ENCODE results near the gene CTRB2. TPM values are rescaled to one million over a fixed set of nuclear protein-coding genes. Genes with fewer than 3 reads are reported as not detected.

CTRB2 gene
- total RNA-seq, 2 experiments from 2014 or later: not detected

DNA sequence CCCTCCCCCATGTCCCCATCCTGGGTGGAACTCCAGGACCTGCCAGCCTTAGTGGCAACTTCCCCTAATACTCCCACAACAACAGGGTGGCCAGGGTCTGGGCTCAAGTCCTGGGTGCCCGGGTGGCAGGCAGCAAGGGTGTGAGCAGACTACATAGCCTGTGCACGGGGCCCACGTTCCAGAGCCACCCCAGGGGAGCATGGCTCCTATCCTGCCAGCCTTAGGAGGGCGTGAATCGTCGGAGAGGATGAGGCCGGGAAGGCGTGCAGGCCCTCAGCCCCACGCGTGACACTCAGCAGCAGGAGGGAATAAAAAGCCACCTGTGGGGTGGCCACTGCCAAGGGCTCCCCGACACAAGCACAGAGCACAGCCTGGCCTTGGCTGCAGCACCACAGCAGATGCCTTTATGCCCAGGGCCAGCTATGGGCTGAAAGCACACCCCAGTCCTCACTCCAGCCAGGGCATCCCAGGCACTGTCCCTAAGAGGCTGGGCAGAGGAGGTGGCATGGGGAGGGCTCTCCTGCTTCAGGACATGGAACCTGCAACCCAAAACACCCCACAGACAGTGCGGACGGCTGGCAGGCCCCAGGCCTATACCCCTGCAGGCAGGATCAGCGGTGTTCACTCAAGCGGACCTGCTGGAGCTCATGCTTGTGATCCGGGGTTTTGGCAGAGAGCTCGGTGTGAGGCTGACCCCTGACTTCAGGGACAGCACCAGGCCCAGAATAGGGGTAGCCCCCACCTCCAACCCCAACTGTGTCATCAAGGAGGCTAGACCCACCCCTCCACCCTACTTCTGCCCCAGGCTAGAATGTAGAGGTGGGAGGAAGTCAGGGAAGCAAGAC is 41.8 kb upstream of the CTRB2 start:
- CTCF ChIA-PET (ENCODE audit: unreplicated experiment): no interaction called here
- Histone ChIP-seq H3K79me2 (ENCODE audit: insufficient read depth, low read depth, low read length) (no peaks in the 10 kb centered on the region), H4K20me1 (ENCODE audit: insufficient read depth, low read length) (no peaks in the 10 kb centered on the region), H3K9me2 (ENCODE audit: insufficient read depth, low read length) (no peaks in the 10 kb centered on the region), H3K36me3 (ENCODE audit: insufficient read depth, low read length) (no peaks in the 10 kb centered on the region), H3K9me3 (ENCODE audit: low read length) (no peaks in the 10 kb centered on the region), H3K4me3 (ENCODE audit: low read depth, low read length, poor library complexity, severe bottlenecking) (no peak overlapping the region), H2AFZ (ENCODE audit: low read length) (no peak overlapping the region), H3K4me2 (ENCODE audit: low read length) (no peak overlapping the region), H3K4me1 (ENCODE audit: insufficient read depth, low read length, poor library complexity, severe bottlenecking) (peaks cover 30% of the 10 kb centered on the region), H3K27ac (ENCODE audit: low read depth, low read length, poor library complexity, severe bottlenecking) (no peak overlapping the region)
- BruUV-seq (replicated peaks): no TSS peak
- TF ChIP-seq EZH2phosphoT487 (IDR thresholded peaks at IDR 0.05; ENCODE audit: borderline replicate concordance, low read depth, low read length): no peak
- TF ChIP-seq, protein P1, sequence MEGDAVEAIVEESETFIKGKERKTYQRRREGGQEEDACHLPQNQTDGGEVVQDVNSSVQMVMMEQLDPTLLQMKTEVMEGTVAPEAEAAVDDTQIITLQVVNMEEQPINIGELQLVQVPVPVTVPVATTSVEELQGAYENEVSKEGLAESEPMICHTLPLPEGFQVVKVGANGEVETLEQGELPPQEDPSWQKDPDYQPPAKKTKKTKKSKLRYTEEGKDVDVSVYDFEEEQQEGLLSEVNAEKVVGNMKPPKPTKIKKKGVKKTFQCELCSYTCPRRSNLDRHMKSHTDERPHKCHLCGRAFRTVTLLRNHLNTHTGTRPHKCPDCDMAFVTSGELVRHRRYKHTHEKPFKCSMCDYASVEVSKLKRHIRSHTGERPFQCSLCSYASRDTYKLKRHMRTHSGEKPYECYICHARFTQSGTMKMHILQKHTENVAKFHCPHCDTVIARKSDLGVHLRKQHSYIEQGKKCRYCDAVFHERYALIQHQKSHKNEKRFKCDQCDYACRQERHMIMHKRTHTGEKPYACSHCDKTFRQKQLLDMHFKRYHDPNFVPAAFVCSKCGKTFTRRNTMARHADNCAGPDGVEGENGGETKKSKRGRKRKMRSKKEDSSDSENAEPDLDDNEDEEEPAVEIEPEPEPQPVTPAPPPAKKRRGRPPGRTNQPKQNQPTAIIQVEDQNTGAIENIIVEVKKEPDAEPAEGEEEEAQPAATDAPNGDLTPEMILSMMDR (conservative IDR thresholded peaks at IDR 0.05; ENCODE audit: low read length): no peak
- POLR2A ChIA-PET: no interaction called here
- DNase-seq (ENCODE audit: low spot score): no peak
- intact Hi-C loops (cut with micrococcal nuclease; ENCODE audit: unreplicated experiment): no loop called here

DNA sequence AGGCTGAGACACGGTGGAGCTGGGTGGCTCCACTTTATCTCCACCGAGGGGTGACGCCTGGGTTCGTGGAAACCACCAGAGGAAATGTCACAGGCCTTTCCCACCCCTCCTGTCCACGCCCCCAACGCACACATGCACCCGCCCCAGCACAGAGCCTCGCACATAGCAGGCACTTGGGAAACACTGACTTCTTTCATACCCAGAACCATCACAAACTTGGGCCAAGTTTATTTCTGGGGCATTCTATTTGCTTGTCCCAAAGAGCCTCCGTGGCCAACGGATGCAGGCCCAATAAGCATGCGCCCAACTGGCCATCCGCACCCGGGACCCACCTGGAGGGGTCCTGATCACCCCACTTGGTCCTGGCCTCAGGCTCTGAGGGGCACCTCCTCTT is 41.2 kb upstream of the CTRB2 start:
- H2AFZ ChIP-seq (ENCODE audit: low read length): no peak overlapping the region
- no TSS peak for BruUV-seq (replicated peaks)
- intact Hi-C loops (cut with micrococcal nuclease; ENCODE audit: unreplicated experiment): no loop called here
- H4K20me1 ChIP-seq (ENCODE audit: insufficient read depth, low read length): no peaks in the 10 kb centered on the region
- POLR2A ChIA-PET: interaction anchor here (0.7 kb wide), 1 partner anchor 54 kb away, joined by 3 read pairs; no protein-coding TSS in a partner anchor
- no peaks in the 10 kb centered on the region for H3K79me2 ChIP-seq (ENCODE audit: insufficient read depth, low read depth, low read length)
- DNase-seq (ENCODE audit: low spot score): no peak
- TF ChIP-seq, protein P1 (conservative IDR thresholded peaks at IDR 0.05; ENCODE audit: low read length): no peak
- TF ChIP-seq EZH2phosphoT487 (IDR thresholded peaks at IDR 0.05; ENCODE audit: borderline replicate concordance, low read depth, low read length): no peak
- CTCF ChIA-PET (ENCODE audit: unreplicated experiment): no interaction called here
- peaks cover 30% of the 10 kb centered on the region for H3K4me1 ChIP-seq (ENCODE audit: insufficient read depth, low read length, poor library complexity, severe bottlenecking)
- H3K27ac ChIP-seq (ENCODE audit: low read depth, low read length, poor library complexity, severe bottlenecking): no peak overlapping the region
- no peaks in the 10 kb centered on the region for H3K9me2 ChIP-seq (ENCODE audit: insufficient read depth, low read length)
- no peaks in the 10 kb centered on the region for H3K36me3 ChIP-seq (ENCODE audit: insufficient read depth, low read length)
- H3K9me3 ChIP-seq (ENCODE audit: low read length): no peaks in the 10 kb centered on the region
- H3K4me2 ChIP-seq (ENCODE audit: low read length): no peak overlapping the region
- no peak overlapping the region for H3K4me3 ChIP-seq (ENCODE audit: low read depth, low read length, poor library complexity, severe bottlenecking)

DNA sequence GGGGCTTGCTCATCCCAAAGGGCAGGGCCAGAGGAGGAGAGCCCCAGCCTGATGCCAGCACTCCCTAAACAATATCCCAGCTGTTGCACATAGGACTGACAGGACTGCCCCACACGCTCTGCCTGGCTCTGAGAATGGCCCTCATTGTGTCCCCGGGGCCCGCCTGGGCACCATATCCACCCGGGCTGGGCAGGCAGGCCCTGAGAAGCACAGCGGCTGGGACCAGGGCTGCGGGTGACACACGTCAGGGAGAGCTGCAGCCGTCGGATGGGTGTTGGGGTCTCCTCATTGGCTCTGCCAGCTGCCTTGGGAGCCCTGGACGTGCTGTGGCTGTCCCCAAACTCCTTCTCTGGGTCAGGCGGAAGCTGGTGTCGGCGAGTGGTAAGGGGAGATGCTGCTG is 40.3 kb upstream of the CTRB2 start:
- POLR2A ChIA-PET: interaction anchor here (0.7 kb wide), 1 partner anchor 55 kb away, joined by 3 read pairs; no protein-coding TSS in a partner anchor
- no peak for TF ChIP-seq EZH2phosphoT487 (IDR thresholded peaks at IDR 0.05; ENCODE audit: borderline replicate concordance, low read depth, low read length)
- TF ChIP-seq, protein P1 (conservative IDR thresholded peaks at IDR 0.05; ENCODE audit: low read length): no peak
- H3K79me2 ChIP-seq (ENCODE audit: insufficient read depth, low read depth, low read length): no peaks in the 10 kb centered on the region
- no peaks in the 10 kb centered on the region for H3K36me3 ChIP-seq (ENCODE audit: insufficient read depth, low read length)
- BruUV-seq (replicated peaks): no TSS peak
- DNase-seq (ENCODE audit: low spot score): no peak
- peaks cover 30% of the 10 kb centered on the region for H3K4me1 ChIP-seq (ENCODE audit: insufficient read depth, low read length, poor library complexity, severe bottlenecking)
- H3K4me2 ChIP-seq (ENCODE audit: low read length): no peak overlapping the region
- no peaks in the 10 kb centered on the region for H4K20me1 ChIP-seq (ENCODE audit: insufficient read depth, low read length)
- H3K9me3 ChIP-seq (ENCODE audit: low read length): no peaks in the 10 kb centered on the region
- H3K4me3 ChIP-seq (ENCODE audit: low read depth, low read length, poor library complexity, severe bottlenecking): no peak overlapping the region
- intact Hi-C loops (cut with micrococcal nuclease; ENCODE audit: unreplicated experiment): no loop called here
- CTCF ChIA-PET (ENCODE audit: unreplicated experiment): no interaction called here
- no peak overlapping the region for H2AFZ ChIP-seq (ENCODE audit: low read length)
- no peak overlapping the region for H3K27ac ChIP-seq (ENCODE audit: low read depth, low read length, poor library complexity, severe bottlenecking)
- no peaks in the 10 kb centered on the region for H3K9me2 ChIP-seq (ENCODE audit: insufficient read depth, low read length)
